Kidney epithelial cell (primary cell): Measurements from ENCODE around the gene UBR4. TPM values are rescaled to one million over a fixed set of nuclear protein-coding genes. Genes with fewer than 3 reads are reported as not detected.

ENCODE experiments used
- DNase-seq: peaks from one replicate; pipeline ENCODE4 v3.0.0-alpha.2; 2010; ENCODE audit warnings: low read depth
- H3K27me3 ChIP-seq: 2 replicates; pipeline ENCODE4 v1.6.0; 2011; ENCODE audit warnings: low read length; ENCODE audit not compliant: control insufficient read depth, insufficient read depth
- H3K36me3 ChIP-seq: 2 replicates; pipeline ENCODE4 v1.5.1; 2011; ENCODE audit warnings: low read length; ENCODE audit not compliant: control insufficient read depth, insufficient read depth
- H3K4me3 ChIP-seq: 2 replicates; pipeline ENCODE4 v1.5.1; 2011; ENCODE audit warnings: low read depth, mild to moderate bottlenecking, control low read depth, low read length
- CTCF ChIP-seq: IDR thresholded peaks from 2 replicates; pipeline ENCODE4 v1.5.1; 2011; ENCODE audit warnings: mild to moderate bottlenecking, moderate library complexity, low read length, control low read depth, inconsistent platforms; ENCODE audit not compliant: insufficient read depth, poor library complexity, severe bottlenecking
- total RNA-seq: library from RNA; depleted of rRNA; stranded (reverse); fragments of >200 nt; gene quantifications from 2 replicates; pipeline ENCODE4 v1.2.3, GENCODE V29; 2015

UBR4 gene
- total RNA-seq, 1 donor from 2014 or later: 125 TPM

DNA sequence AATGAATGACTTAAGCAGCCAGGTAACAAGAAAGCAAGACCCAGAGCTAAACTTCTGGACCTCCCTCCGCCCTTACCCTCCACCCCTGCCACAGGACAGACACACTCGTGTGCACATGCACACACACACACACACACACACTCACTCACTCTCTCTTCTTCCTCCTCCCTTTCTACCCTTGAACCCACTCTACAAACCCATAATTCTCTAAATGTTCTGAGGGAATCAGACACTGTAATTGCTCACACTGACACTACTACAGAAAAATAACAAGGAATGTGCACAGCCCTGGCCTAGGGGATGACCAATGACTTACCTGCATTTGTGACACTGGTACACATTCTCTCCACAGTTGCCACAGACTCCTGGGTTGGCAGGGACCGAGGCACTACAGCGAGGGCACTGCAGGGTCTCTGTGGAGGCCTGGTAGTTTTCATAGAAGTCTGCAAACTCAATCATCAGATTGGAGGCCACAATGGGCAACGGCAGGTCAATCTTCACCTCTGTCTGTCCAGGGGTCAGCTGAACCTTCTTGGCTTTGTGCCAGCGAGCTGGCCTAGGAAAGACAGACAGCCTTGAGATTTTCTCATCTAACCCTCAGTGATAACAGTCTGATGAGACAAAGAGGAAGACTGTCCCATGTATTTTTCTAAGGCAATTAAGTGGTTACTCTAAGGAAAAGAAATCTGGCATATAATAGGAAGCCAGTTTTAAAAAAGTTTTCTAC is 94.8 kb downstream of the UBR4 start:
- TF ChIP-seq CTCF: no peak
- peaks cover 5% of the 10 kb centered on the region for H3K36me3 ChIP-seq
- DNase-seq: no peak
- H3K27me3 ChIP-seq: no peaks in the 10 kb centered on the region
- H3K4me3 ChIP-seq: no peak overlapping the region

DNA sequence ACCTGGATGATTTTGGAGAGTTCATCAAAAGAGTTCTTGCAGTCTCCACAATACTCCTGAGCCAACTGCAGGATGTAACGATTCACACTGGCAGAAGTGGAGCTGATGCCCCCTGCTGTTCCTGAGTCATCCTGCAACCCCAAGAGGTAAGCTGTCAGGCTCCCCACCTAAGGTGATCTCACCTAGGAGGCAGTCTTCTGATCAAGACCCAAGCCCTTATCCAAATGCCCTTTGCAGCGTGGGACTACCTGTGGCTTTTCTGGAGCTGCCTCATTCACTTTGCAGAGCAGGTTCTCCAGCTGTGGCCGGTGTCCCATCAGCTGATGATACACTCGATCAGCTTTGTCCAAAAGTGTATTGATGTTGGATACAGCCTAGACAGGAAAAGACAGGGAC is 96.4 kb downstream of the UBR4 start:
- Histone ChIP-seq H3K4me3 (no peak overlapping the region), H3K36me3 (peaks cover 6% of the 10 kb centered on the region), H3K27me3 (no peaks in the 10 kb centered on the region)
- DNase-seq: peak; percentile 23
- TF ChIP-seq CTCF: peak; percentile 76

- TF ChIP-seq CTCF: no peak
These were observed 97.0 kb downstream of the UBR4 start for GRCh38 chr1:19112891-19113696.

GRCh38 chr1:19110257-19110927 is 99.7 kb downstream of the UBR4 start:
- H3K36me3 ChIP-seq: peaks cover 5% of the 10 kb centered on the region
- TF ChIP-seq CTCF: no peak
- no peak overlapping the region for H3K4me3 ChIP-seq
- peak; percentile 76 for DNase-seq
- no peaks in the 10 kb centered on the region for H3K27me3 ChIP-seq

More at GRCh38 chr1:19112891-19113696, 97.0 kb downstream of the UBR4 start:
- no peaks in the 10 kb centered on the region for H3K27me3 ChIP-seq
- no peak overlapping the region for H3K4me3 ChIP-seq
- peaks cover 6% of the 10 kb centered on the region for H3K36me3 ChIP-seq
- no peak for DNase-seq

DNA sequence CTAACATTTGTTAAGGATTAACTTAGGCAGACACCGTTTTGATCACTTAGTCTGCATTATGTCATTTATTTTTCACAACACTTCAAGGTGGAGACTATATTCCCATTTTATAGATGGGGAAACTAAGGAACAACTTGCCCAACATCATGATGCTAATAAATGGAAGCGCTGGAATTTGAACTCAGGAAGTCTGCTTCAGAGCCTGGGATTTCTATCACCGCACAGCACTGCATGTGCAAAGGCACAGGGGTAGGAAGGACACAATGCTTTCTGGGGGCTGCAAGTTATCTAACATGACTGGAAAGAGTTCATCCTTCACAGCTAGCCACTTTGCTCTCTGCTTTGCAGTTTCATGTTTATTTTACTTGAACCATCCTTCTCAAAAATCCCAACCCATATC is 100.5 kb downstream of the UBR4 start:
- no peak for TF ChIP-seq CTCF
- no peak overlapping the region for H3K4me3 ChIP-seq
- H3K36me3 ChIP-seq: peaks cover 7% of the 10 kb centered on the region
- DNase-seq: no peak
- no peaks in the 10 kb centered on the region for H3K27me3 ChIP-seq
